GM19463 (cell line): Measurements from ENCODE around the gene NVL.
"Not testable (repeated sequence)": the region's sequence is repeated elsewhere in the genome, so short reads cannot be mapped to it uniquely, and the experiment has no call there.

Experiments
- ATAC-seq: cut with Tn5 transposase; IDR thresholded peaks from one replicate; pipeline ENCODE4 v1.9.1; 2021; ENCODE audit warnings: mild to moderate bottlenecking, moderate library complexity; ENCODE audit not compliant: unreplicated experiment

Gene NVL

GRCh38 chr1:224238212-224238611, 91.8 kb downstream of the NVL start:
- no peak for ATAC-seq

GRCh38 chr1:224237119-224237881, 92.7 kb downstream of the NVL start:
- no peak for ATAC-seq

- no peak for ATAC-seq
These were observed 94.0 kb downstream of the NVL start for GRCh38 chr1:224235813-224236493.

- ATAC-seq: no peak
These were observed 96.0 kb downstream of the NVL start for GRCh38 chr1:224234017-224234416.

GRCh38 chr1:224226849-224227502, 103.0 kb downstream of the NVL start:
- ATAC-seq: no peak

GRCh38 chr1:224223819-224224714, 105.9 kb downstream of the NVL start:
- ATAC-seq: no peak

GRCh38 chr1:224219612-224220059, 110.3 kb downstream of the NVL start:
- no peak for ATAC-seq

- ATAC-seq: no peak
These were observed 110.9 kb downstream of the NVL start for GRCh38 chr1:224219011-224219611.

GRCh38 chr1:224217655-224218623, 112.0 kb downstream of the NVL start:
- ATAC-seq: no peak

- no peak for ATAC-seq
These were observed 113.6 kb downstream of the NVL start for GRCh38 chr1:224216382-224216781.

- no peak for ATAC-seq
These were observed 116.4 kb downstream of the NVL start for GRCh38 chr1:224213438-224214119.

- ATAC-seq: no peak
These were observed 117.3 kb downstream of the NVL start for GRCh38 chr1:224212618-224213061.

- no peak for ATAC-seq
These were observed 118.6 kb downstream of the NVL start for GRCh38 chr1:224211206-224211962.

- not testable (repeated sequence) for ATAC-seq
These were observed 123.9 kb downstream of the NVL start for GRCh38 chr1:224205931-224206538.

- peak; percentile 39 for ATAC-seq
These were observed 124.5 kb downstream of the NVL start for GRCh38 chr1:224205438-224205840.

GRCh38 chr1:224203243-224204016, 126.5 kb downstream of the NVL start:
- peak; percentile 54 for ATAC-seq

- no peak for ATAC-seq
These were observed 128.1 kb downstream of the NVL start for GRCh38 chr1:224201853-224202252.
